ENCODE data around the gene REN. TPM values are rescaled to one million over a fixed set of nuclear protein-coding genes. Genes with fewer than 3 reads are reported as not detected.

The REN gene
- total RNA-seq, 3 donors from 2014 or later: not detected

GRCh38 chr1:204149635-204150565 lies 16.2 kb downstream of the REN start:
- no peaks in the 10 kb centered on the region for H3K27me3 ChIP-seq
- peaks cover 5 to 16% of the 10 kb centered on the region in 2 donors for H3K4me1 ChIP-seq
- peak overlapping the region; percentile 77 to 98 (median 78) for H3K4me3 ChIP-seq
- DNase-seq (ENCODE audit: low spot score in 2 of 2): no peak
- no peak for TF ChIP-seq CTCF (IDR thresholded peaks at IDR 0.05)
- no peak for TF ChIP-seq POLR2A (IDR thresholded peaks at IDR 0.05)
- no peak for TF ChIP-seq POLR2AphosphoS5 (IDR thresholded peaks at IDR 0.05)
- no peaks in the 10 kb centered on the region for H3K9me3 ChIP-seq
- intact Hi-C loops (cut with DNase I; ENCODE audit: low total_unique reads): no loop called here
- no peaks in the 10 kb centered on the region for H3K36me3 ChIP-seq
- H3K27ac ChIP-seq: peak overlapping the region; percentile 88 to 97

- TF ChIP-seq POLR2AphosphoS5 (IDR thresholded peaks at IDR 0.05) (no peak), POLR2A (IDR thresholded peaks at IDR 0.05) (no peak), CTCF (IDR thresholded peaks at IDR 0.05) (no peak)
- Histone ChIP-seq H3K9me3 (no peaks in the 10 kb centered on the region), H3K27me3 (no peaks in the 10 kb centered on the region), H3K4me1 (peaks cover 5 to 16% of the 10 kb centered on the region in 2 donors), H3K36me3 (no peaks in the 10 kb centered on the region), H3K27ac (peak overlapping the region; percentile 46 to 97), H3K4me3 (no peak overlapping the region)
- DNase-seq (ENCODE audit: low spot score in 2 of 2): no peak
- intact Hi-C loops (cut with DNase I; ENCODE audit: low total_unique reads): no loop called here
These were observed 17.0 kb downstream of the REN start for GRCh38 chr1:204149107-204149506.

- intact Hi-C loops (cut with DNase I; ENCODE audit: low total_unique reads): no loop called here
- Histone ChIP-seq H3K4me1 (peaks cover 2 to 16% of the 10 kb centered on the region in 2 donors), H3K9me3 (no peaks in the 10 kb centered on the region), H3K36me3 (no peaks in the 10 kb centered on the region), H3K4me3 (no peak overlapping the region), H3K27ac (no peak overlapping the region), H3K27me3 (no peaks in the 10 kb centered on the region)
- DNase-seq (ENCODE audit: low spot score in 2 of 2): no peak
- TF ChIP-seq POLR2AphosphoS5 (IDR thresholded peaks at IDR 0.05) (no peak), CTCF (IDR thresholded peaks at IDR 0.05) (no peak), POLR2A (IDR thresholded peaks at IDR 0.05) (no peak)
These were observed 18.4 kb downstream of the REN start for GRCh38 chr1:204147406-204148383.

- H3K9me3 ChIP-seq: no peaks in the 10 kb centered on the region
- no peaks in the 10 kb centered on the region for H3K27me3 ChIP-seq
- no peak overlapping the region for H3K27ac ChIP-seq
- intact Hi-C loops (cut with DNase I; ENCODE audit: low total_unique reads): no loop called here
- no peak for DNase-seq (ENCODE audit: low spot score in 2 of 2)
- TF ChIP-seq CTCF (IDR thresholded peaks at IDR 0.05): no peak
- H3K4me3 ChIP-seq: no peak overlapping the region
- H3K36me3 ChIP-seq: no peaks in the 10 kb centered on the region
- peaks cover 0 to 16% of the 10 kb centered on the region in 2 donors for H3K4me1 ChIP-seq
These were observed 19.2 kb downstream of the REN start for GRCh38 chr1:204146965-204147364.

Data from breast epithelium (tissue), 4 donors.